Activated CD4-positive, alpha-beta T cell treated with anti-CD3 and anti-CD28 coated beads, Interleukin-2, amount 50 U/mL, for 48 hours (primary cell): ENCODE measurements around the gene PLCB4.

Experiments used
- DNase-seq, 2 experiments: peaks; one replicate each; pipeline ENCODE4 v3.0.0-alpha.2; 2020

PLCB4 gene

DNA sequence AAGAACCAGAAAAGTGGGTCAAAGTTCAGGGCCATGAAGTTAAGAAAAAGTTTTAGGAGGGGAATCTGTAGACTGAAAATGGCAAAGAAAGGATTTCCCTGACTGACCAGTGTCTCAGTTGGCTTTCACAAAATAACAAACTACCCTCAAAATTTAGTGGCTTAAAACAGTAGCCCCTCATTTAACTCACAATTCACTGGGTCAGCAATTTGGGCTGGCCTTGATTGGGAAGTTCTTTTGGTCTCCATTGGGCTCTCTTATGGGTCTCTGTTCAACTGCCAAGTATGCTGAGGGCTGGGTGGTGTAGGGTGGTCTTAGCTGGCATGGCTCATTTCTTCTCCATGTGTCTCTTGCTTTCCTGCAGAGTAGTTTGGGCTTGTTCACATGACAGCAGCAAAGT is 161.5 kb downstream of the PLCB4 start:
- DNase-seq = no peak

GRCh38 chr20:9233804-9234203 is 164.9 kb downstream of the PLCB4 start:
- DNase-seq = no peak

- no peak for DNase-seq
Measured at GRCh38 chr20:9235518-9235917, 166.6 kb downstream of the PLCB4 start.

GRCh38 chr20:9236458-9236857 is 167.6 kb downstream of the PLCB4 start:
- DNase-seq = no peak

DNA sequence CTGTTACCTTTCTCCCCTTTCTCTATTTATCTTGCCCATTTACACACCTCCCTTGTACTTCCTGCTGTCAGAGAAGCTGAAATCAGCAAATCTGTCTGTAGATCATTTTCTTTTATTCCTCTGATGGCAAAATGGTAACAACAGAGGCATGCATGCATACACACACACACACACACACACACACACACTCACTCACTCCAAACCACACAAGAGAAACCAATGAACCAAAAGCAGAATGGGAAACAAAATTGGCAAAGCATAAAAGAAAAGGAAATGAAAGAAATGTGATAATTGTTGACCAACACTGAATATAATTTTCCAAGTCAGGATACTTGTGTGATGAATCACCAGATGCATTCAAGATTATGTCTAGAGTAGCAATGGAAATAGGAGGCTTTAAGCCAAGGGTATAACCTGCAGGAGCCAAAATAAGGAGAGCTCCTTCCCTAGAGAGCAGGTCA is 172.4 kb downstream of the PLCB4 start:
- no peak for DNase-seq

DNA sequence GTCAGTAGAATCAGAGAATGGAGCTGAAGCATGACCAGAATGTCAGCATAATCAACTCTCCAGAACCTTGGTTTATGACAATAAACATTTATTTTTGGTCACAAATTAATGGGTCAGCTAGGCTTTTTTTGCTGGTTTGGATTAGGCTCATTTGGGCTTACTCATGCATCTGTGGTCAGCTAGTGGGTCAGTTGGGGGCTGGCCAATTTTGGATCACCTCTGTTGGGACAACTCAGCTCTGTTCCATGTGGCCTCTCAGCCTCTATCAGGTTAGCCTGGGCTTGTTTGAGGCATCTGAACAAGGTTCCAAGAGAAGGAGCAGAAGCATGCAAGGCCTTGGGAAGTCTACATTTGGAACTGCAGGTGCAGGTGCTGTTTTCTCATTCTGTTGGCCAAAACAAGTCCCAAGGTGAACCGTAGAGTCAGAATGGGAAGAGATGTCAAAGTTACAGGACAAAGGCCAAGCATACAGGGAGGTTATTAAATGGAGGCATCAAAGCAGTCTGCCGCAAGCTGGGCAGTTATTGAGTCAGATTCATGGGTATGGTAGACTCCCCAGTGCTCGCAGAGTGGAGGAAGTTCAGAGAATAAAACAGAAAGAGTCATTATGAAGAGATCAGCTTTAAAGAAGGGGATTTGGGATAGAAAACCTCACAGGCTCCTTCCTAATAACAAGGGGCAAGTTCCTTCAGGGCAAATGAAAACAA is 173.0 kb downstream of the PLCB4 start:
- DNase-seq = no peak

- no peak for DNase-seq
Measured at GRCh38 chr20:9243986-9244385, 175.1 kb downstream of the PLCB4 start.

DNA sequence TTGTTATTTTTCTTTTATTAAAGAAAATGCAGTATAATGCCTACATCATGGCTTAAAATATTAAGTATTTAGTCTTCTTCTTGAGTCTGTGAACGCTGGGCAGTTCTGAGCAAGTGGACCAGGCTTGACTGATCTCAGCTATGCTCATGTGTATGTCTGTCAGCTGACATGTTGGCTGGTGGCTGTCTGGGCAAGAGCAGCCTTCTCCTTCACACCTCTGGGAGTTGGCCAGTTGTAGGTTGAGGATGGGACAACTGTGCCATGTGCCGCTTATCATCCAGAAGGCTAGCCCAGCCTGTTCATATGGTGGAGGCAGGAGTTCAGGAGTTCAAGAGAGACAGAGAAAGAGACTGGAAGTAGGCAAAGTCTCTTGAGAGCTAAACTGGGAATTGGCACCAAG is 175.9 kb downstream of the PLCB4 start:
- DNase-seq = no peak

DNA sequence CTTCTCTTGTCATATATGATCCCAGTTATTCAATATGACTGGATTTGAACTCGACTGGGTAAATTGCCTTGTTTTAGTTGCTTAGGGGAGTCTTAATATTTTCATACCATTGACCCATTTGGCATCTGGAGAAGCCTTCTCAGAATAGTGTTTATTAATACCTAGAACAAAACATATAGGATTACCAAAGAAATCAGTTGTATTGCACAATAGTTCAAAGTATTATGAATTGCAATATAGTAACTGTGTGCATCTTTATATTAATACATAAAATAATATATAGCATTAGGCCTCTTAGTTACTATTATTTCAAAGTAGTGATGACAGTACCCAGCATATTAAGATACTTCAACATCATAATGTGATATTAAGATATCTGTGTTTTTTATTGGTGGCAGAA is 177.8 kb downstream of the PLCB4 start:
- no peak for DNase-seq

DNA sequence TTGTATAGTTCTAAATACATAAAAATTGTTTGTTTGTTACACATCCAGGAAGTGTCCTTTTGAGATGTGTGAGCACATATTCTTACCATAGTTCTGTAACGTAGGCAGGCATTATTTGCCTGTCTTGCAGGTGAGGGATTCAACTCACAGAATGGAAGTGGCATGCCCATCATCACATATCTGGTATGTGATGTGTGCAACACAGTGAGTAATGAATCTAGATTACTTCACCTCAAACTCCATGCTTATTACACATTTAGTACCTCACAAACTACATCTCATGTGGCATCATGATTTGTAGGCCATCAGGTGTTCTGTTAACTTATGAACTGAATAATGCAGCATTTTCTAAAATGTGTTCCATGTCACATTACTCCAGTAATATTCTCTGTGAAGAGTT is 181.6 kb downstream of the PLCB4 start:
- no peak for DNase-seq

DNA sequence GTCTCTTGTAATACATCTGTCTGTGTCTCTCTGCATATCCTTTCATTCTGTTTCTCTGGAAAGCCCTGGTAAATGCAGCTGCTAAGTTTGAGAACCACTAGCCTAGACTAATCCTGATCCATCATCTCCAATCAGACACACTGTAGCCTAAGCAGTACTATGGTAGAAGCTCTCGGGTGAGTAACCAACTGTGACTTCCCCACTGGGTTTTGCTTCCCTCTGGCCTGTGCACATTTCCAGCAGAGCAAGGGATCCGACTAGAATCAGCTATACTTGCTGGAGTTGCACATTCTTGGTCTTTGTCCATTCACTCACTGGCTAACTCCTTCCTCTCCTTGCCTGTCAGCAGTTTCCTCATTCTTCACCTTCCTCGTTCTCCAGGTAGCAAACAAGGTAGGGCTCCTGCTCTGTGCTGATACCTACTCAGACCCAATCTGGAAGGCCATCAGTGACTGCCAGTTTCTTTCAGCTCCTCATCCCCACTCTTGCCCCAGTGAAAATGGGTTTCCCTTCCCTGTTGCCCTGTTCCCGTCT is 184.2 kb downstream of the PLCB4 start:
- no peak for DNase-seq

- DNase-seq = no peak
Measured at GRCh38 chr20:9255171-9255570, 186.3 kb downstream of the PLCB4 start.

DNA sequence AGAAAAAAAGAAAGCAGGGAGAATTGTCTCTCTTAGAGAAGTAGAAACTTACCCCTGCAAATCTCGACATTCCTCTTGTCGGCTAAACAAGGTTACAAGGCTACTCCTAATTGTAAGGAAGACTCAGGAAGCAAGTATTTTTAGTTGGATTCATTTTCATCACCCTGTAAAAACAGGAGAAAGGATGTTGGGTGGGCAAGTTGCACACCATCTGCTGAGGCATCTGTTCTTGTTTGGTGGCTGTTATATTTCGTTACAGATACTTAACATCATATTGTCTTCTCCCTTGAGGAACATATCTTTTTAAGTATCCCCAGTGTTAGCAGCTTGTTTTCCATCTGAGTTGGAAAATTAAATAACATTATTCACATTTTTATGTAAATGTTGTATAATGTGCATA is 187.5 kb downstream of the PLCB4 start:
- DNase-seq = no peak

DNA sequence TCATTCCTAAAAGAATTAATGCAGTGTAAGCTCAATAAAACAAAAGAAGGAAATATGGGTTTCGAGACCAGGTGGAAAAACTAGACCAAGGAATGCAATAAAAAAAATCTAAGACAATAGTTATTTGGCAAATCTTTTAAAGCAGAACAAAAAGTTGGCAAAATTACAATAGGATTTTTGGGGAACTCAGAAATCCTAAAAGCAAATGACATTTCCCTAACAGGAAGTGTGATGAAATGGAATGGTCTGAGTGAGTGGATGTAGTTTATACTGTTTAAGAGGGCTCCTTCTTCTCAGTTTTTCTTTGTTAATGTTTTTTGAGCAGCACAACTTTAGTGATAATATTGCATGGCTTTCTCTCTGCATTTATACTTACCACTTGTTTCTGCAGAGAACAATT is 190.0 kb downstream of the PLCB4 start:
- DNase-seq = no peak

DNA sequence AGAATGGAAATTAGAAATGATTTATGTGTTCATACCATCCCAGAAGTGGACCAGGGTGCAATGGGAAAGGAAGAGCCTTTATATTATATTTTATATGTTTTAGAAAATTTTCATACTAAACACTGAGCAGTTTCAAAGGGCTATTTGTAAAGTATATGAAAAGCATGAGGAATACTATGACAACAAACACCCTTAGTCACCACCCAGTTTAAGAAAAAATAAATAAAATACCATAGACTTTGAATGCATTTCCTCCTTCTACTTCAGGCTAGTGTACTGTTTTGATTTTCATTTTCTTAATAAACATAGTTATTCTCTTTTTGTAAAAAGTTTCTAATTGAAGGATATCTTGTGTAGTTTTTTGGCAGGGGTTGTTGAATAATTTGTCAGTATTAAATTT is 191.1 kb downstream of the PLCB4 start:
- DNase-seq = no peak

GRCh38 chr20:9261781-9262180 is 192.9 kb downstream of the PLCB4 start:
- no peak for DNase-seq

- DNase-seq = no peak
Measured at GRCh38 chr20:9262653-9263194, 193.8 kb downstream of the PLCB4 start.

DNA sequence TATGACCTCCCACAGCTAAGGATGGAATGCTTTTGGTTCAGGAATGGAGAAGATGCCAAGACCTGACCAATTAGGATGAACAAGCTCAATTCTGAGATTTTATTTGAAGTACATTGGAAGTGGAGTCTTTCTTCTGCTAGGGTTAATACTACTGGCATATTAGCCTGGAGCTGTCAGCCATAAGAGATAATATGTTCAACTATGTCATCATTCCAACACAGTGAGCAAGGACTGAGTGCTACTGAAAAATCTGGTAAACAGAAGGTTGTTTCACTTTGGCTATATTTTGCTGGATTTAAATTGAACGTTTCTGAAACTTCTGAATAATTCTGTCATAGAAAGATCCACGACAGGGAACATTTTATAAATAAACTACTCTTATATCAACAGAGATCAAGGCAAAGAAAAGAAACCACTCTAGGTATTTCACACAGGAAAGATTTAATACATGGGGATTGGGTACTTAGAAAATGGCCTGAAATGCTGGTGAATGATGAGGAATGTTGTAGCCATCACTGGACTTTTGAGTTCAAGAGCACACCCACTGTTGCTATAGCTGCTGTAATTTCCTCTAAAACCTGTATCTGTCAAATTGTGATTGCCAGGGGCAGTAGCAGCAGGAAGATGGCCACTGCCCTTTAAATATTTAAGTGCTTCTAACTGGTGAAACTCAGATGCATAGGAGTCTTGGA is 200.5 kb downstream of the PLCB4 start:
- no peak for DNase-seq

DNA sequence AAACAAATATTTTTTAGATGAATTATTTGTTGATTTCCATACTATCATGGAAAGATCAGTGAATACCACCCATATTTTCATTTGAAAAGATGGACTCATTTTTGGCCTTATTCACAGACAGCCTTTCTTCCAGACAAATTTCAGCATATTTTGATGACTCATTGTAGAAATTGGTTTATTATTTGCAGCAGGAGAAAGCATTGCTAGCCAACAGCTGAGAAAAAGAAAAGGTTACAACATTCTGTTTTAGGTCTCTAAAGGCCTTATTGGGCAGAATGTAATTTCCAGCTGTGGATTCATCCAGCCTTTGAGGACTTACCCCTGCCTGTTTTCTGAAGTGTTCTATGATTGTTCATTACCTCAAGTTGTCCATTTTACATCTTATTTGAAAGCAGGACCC is 201.9 kb downstream of the PLCB4 start:
- DNase-seq = no peak

GRCh38 chr20:9276966-9277468 is 208.1 kb downstream of the PLCB4 start:
- no peak for DNase-seq

GRCh38 chr20:9279918-9280401 is 211.1 kb downstream of the PLCB4 start:
- no peak for DNase-seq

- DNase-seq = no peak
Measured at GRCh38 chr20:9280666-9281065, 211.8 kb downstream of the PLCB4 start.

DNA sequence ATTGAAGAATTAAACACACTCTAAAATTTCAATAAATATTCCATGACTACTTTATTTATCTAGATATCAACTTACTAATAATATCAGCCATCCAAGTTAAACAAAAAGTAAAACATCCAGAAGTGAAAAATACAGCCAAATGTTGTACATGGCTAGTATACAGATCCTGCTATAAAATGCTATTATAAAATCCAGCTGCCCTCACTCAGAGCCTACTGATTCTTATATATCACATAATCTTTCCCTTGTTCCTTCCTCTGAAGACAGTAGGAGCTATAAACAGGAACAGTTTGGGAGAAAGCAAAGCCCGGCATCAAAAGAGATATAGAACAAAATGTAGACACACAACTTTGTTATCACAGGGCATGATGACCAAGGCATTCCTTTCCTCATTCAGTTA is 212.9 kb downstream of the PLCB4 start:
- DNase-seq = no peak

GRCh38 chr20:9285617-9286016 is 216.7 kb downstream of the PLCB4 start:
- DNase-seq = no peak
